ENCODE measurements around the gene AFAP1L2.
"Not testable (repeated sequence)": the region's sequence is repeated elsewhere in the genome, so short reads cannot be mapped to it uniquely, and the experiment has no call there.

AFAP1L2 gene

GRCh38 chr10:114364726-114365125 is 39.6 kb downstream of the AFAP1L2 start:
- H3K4me3 ChIP-seq (ENCODE audit: low read depth, low read length) = no peak overlapping the region

GRCh38 chr10:114363745-114364454 is 40.4 kb downstream of the AFAP1L2 start:
- no peak overlapping the region for H3K4me3 ChIP-seq (ENCODE audit: low read depth, low read length)

GRCh38 chr10:114362826-114363355 is 41.4 kb downstream of the AFAP1L2 start:
- H3K4me3 ChIP-seq (ENCODE audit: low read depth, low read length) = no peak overlapping the region

GRCh38 chr10:114359953-114360345 is 44.4 kb downstream of the AFAP1L2 start:
- H3K4me3 ChIP-seq (ENCODE audit: low read depth, low read length) = no peak overlapping the region

- H3K4me3 ChIP-seq (ENCODE audit: low read depth, low read length) = no peak overlapping the region
Observed at GRCh38 chr10:114359041-114359952, 45.0 kb downstream of the AFAP1L2 start.

GRCh38 chr10:114357515-114357996 is 46.7 kb downstream of the AFAP1L2 start:
- H3K4me3 ChIP-seq (ENCODE audit: low read depth, low read length) = no peak overlapping the region

- H3K4me3 ChIP-seq (ENCODE audit: low read depth, low read length) = no peak overlapping the region
Observed at GRCh38 chr10:114356751-114357514, 47.4 kb downstream of the AFAP1L2 start.

GRCh38 chr10:114356126-114356525 is 48.2 kb downstream of the AFAP1L2 start:
- no peak overlapping the region for H3K4me3 ChIP-seq (ENCODE audit: low read depth, low read length)

- H3K4me3 ChIP-seq (ENCODE audit: low read depth, low read length) = no peak overlapping the region
Observed at GRCh38 chr10:114353383-114353782, 50.9 kb downstream of the AFAP1L2 start.

- H3K4me3 ChIP-seq (ENCODE audit: low read depth, low read length) = no peak overlapping the region
Observed at GRCh38 chr10:114352653-114353298, 51.5 kb downstream of the AFAP1L2 start.

GRCh38 chr10:114350751-114351150 is 53.6 kb downstream of the AFAP1L2 start:
- no peak overlapping the region for H3K4me3 ChIP-seq (ENCODE audit: low read depth, low read length)

GRCh38 chr10:114349522-114350215 is 54.6 kb downstream of the AFAP1L2 start:
- no peak overlapping the region for H3K4me3 ChIP-seq (ENCODE audit: low read depth, low read length)

- not testable (repeated sequence) for H3K4me3 ChIP-seq (ENCODE audit: low read depth, low read length)
Observed at GRCh38 chr10:114349071-114349470, 55.2 kb downstream of the AFAP1L2 start.

- H3K4me3 ChIP-seq (ENCODE audit: low read depth, low read length) = no peak overlapping the region
Observed at GRCh38 chr10:114347791-114348190, 56.5 kb downstream of the AFAP1L2 start.

- no peak overlapping the region for H3K4me3 ChIP-seq (ENCODE audit: low read depth, low read length)
Observed at GRCh38 chr10:114347241-114347640, 57.1 kb downstream of the AFAP1L2 start.

- no peak overlapping the region for H3K4me3 ChIP-seq (ENCODE audit: low read depth, low read length)
Observed at GRCh38 chr10:114346176-114347031, 57.9 kb downstream of the AFAP1L2 start.

GRCh38 chr10:114345701-114346100 is 58.6 kb downstream of the AFAP1L2 start:
- H3K4me3 ChIP-seq (ENCODE audit: low read depth, low read length) = no peak overlapping the region

- H3K4me3 ChIP-seq (ENCODE audit: low read depth, low read length) = no peak overlapping the region
Observed at GRCh38 chr10:114343623-114344505, 60.4 kb downstream of the AFAP1L2 start.

Data from iPS-11a (cell line).